ENCODE measurements around the gene VCP.

DNA sequence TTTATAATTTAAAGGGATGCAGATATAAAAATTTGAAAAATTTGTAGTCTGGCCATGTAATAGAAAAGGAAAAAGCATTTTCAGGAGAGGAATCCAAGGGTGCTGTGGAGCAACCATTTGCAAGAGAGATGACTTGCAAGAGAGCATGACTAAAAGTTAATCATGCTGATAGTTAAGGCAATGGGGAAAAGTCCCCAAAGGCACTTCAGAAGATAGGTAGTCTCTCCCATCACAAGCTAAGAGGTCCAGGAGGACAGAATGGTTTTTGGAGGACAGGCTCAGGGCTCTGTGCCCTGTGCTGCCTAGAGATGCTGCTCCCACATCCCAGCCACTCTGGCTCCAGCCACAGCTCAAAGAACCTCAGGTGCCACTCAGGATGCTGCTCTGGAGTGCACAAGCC is 44.1 kb downstream of the VCP start:
- TF ChIP-seq EZH2 (IDR thresholded peaks at IDR 0.05) (no peak), POLR2AphosphoS5 (IDR thresholded peaks at IDR 0.05; ENCODE audit: borderline replicate concordance, low read depth, low read length) (no peak), FOXP2 (optimal IDR thresholded peaks at IDR 0.05; ENCODE audit: control extremely low read depth, extremely low read length, insufficient read depth) (no peak)
